PFSK-1 (cell line): ENCODE results near the gene FNDC5.

ENCODE experiments used
- POLR2AphosphoS5 ChIP-seq: IDR thresholded peaks from 2 replicates; pipeline ENCODE4 v1.6.1; 2012; ENCODE audit warnings: low read depth, mild to moderate bottlenecking, control low read depth, low read length, moderate library complexity
- REST ChIP-seq, 2 experiments: IDR thresholded peaks; 2 replicates each; pipeline versions ENCODE4 v1.6.1 to v1.8.0; 2011 to 2012; ENCODE audit warnings: low read depth in 2 of 2, low read length in 2 of 2, control low read depth in 1 of 2, inconsistent platforms in 1 of 2, mild to moderate bottlenecking in 1 of 2, moderate library complexity in 1 of 2; ENCODE audit not compliant: insufficient read depth in 1 of 2
- SIN3A ChIP-seq: IDR thresholded peaks from 2 replicates; pipeline ENCODE4 v1.6.1; 2012; ENCODE audit warnings: mild to moderate bottlenecking, low read length, moderate library complexity, borderline replicate concordance; ENCODE audit not compliant: insufficient read depth
- TAF1 ChIP-seq: IDR thresholded peaks from 2 replicates; pipeline ENCODE4 v1.6.1; 2012; ENCODE audit warnings: low read length, control low read depth, borderline replicate concordance; ENCODE audit not compliant: insufficient read depth

- no peak for TF ChIP-seq REST (IDR thresholded peaks at IDR 0.05; ENCODE audit: insufficient read depth in 1 of 2, low read depth in 2 of 2, low read length in 2 of 2)
- no peak for TF ChIP-seq POLR2AphosphoS5
- no peak for TF ChIP-seq SIN3A
- no peak for TF ChIP-seq TAF1
These were observed 22.2 kb downstream of the FNDC5 start for GRCh38 chr1:32848354-32849063.
